ENCODE results near the gene SERAC1. TPM values are rescaled to one million over a fixed set of nuclear protein-coding genes. Genes with fewer than 3 reads are reported as not detected.

Gene SERAC1
- total RNA-seq, 2 experiments from 2014 or later: 1.4 to 2.5 TPM

- Mint-ChIP-seq H3K36me3 (ENCODE audit: low read depth) (peaks cover 41% of the 10 kb centered on the region), H3K4me1 (ENCODE audit: low read depth) (no peaks in the 10 kb centered on the region), H3K9me3 (no peaks in the 10 kb centered on the region), H3K4me3 (no peak overlapping the region), H3K27me3 (no peaks in the 10 kb centered on the region), H3K27ac (no peak overlapping the region)
- no peaks in the 10 kb centered on the region for H3K4me1 ChIP-seq (ENCODE audit: insufficient read depth, low read length)
- POLR2A ChIA-PET: no interaction called here
- no peak for DNase-seq
- H3K36me3 ChIP-seq (ENCODE audit: insufficient read depth, low read length): peaks cover 17% of the 10 kb centered on the region
- no peak overlapping the region for H3K27ac ChIP-seq (ENCODE audit: low read depth in 1 of 2, low read length in 2 of 2)
- no peaks in the 10 kb centered on the region for H3K9me3 ChIP-seq (ENCODE audit: control insufficient read depth in 1 of 2, insufficient read depth in 1 of 2, low read length in 2 of 2)
- ATAC-seq (ENCODE audit: poor library complexity): no peak
- no peak overlapping the region for H3K4me3 ChIP-seq (ENCODE audit: low read length)
- CTCF ChIA-PET: no interaction called here
- intact Hi-C loops (cut with DNase I, micrococcal nuclease): no loop called here
- no peak for TF ChIP-seq CTCF (IDR thresholded peaks at IDR 0.05)
- H3K27me3 ChIP-seq (ENCODE audit: control insufficient read depth in 1 of 2, insufficient read depth in 2 of 2, low read length in 2 of 2): no peaks in the 10 kb centered on the region
These were observed 23.7 kb upstream of the SERAC1 start for GRCh38 chr6:158191761-158192160.

DNA sequence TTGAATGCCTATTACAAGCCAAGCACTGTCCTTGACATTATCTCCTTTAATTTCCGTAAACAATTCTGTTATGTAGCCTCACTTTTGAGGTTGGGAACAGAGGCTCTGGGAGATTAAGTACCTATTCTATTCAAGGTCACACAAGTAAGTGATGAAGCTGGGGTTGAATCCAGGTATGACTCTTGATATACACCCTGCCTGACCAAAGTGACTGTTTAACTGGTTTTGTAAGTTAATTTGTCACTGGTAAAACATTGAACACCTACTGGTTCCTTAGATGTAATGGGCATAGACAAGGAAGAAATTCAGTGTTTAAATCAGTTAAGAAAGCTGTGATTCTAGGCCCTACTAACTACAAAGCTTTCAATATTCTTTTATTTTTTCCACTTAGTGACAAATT is 23.0 kb upstream of the SERAC1 start:
- H3K27ac Mint-ChIP-seq: no peak overlapping the region
- H3K36me3 Mint-ChIP-seq (ENCODE audit: low read depth): peaks cover 37% of the 10 kb centered on the region

GRCh38 chr6:158188591-158188990 is 20.5 kb upstream of the SERAC1 start:
- H3K27me3 ChIP-seq (ENCODE audit: control insufficient read depth in 1 of 2, insufficient read depth in 2 of 2, low read length in 2 of 2): no peaks in the 10 kb centered on the region
- no peak overlapping the region for H3K27ac ChIP-seq (ENCODE audit: low read depth in 1 of 2, low read length in 2 of 2)
- peaks cover 25% of the 10 kb centered on the region for H3K36me3 ChIP-seq (ENCODE audit: insufficient read depth, low read length)
- TF ChIP-seq CTCF (IDR thresholded peaks at IDR 0.05): no peak
- peaks cover 32% of the 10 kb centered on the region for H3K36me3 Mint-ChIP-seq (ENCODE audit: low read depth)
- no peaks in the 10 kb centered on the region for H3K9me3 Mint-ChIP-seq
- H3K27ac Mint-ChIP-seq: no peak overlapping the region
- DNase-seq (no peak), ATAC-seq (ENCODE audit: poor library complexity) (no peak)
- H3K27me3 Mint-ChIP-seq: no peaks in the 10 kb centered on the region
- H3K4me3 Mint-ChIP-seq: no peak overlapping the region
- intact Hi-C loops (cut with DNase I, micrococcal nuclease): no loop called here
- ChIA-PET CTCF (no interaction called here), POLR2A (no interaction called here)
- no peak overlapping the region for H3K4me3 ChIP-seq (ENCODE audit: low read length)
- peaks cover 11% of the 10 kb centered on the region for H3K4me1 Mint-ChIP-seq (ENCODE audit: low read depth)
- H3K9me3 ChIP-seq (ENCODE audit: control insufficient read depth in 1 of 2, insufficient read depth in 1 of 2, low read length in 2 of 2): peaks cover 0 to 2% of the 10 kb centered on the region in 2 experiments
- H3K4me1 ChIP-seq (ENCODE audit: insufficient read depth, low read length): peaks cover 3% of the 10 kb centered on the region

More for the DNA sequence above, 23.0 kb upstream of the SERAC1 start:
- H3K4me1 ChIP-seq (ENCODE audit: insufficient read depth, low read length): no peaks in the 10 kb centered on the region
- H3K27me3 ChIP-seq (ENCODE audit: control insufficient read depth in 1 of 2, insufficient read depth in 2 of 2, low read length in 2 of 2): no peaks in the 10 kb centered on the region
- ATAC-seq (ENCODE audit: poor library complexity) (no peak), DNase-seq (no peak)
- peaks cover 17% of the 10 kb centered on the region for H3K36me3 ChIP-seq (ENCODE audit: insufficient read depth, low read length)
- H3K27me3 Mint-ChIP-seq: no peaks in the 10 kb centered on the region
- H3K4me3 Mint-ChIP-seq: no peak overlapping the region
- POLR2A ChIA-PET: interaction anchor here (0.5 kb wide), 1 partner anchor 721 kb away, joined by 3 read pairs; no protein-coding TSS in a partner anchor
- no peaks in the 10 kb centered on the region for H3K9me3 Mint-ChIP-seq
- no peak overlapping the region for H3K4me3 ChIP-seq (ENCODE audit: low read length)
- CTCF ChIA-PET: no interaction called here
- no peaks in the 10 kb centered on the region for H3K4me1 Mint-ChIP-seq (ENCODE audit: low read depth)
- H3K9me3 ChIP-seq (ENCODE audit: control insufficient read depth in 1 of 2, insufficient read depth in 1 of 2, low read length in 2 of 2): no peaks in the 10 kb centered on the region
- intact Hi-C loops (cut with DNase I, micrococcal nuclease): no loop called here
- TF ChIP-seq CTCF (IDR thresholded peaks at IDR 0.05): no peak
- no peak overlapping the region for H3K27ac ChIP-seq (ENCODE audit: low read depth in 1 of 2, low read length in 2 of 2)

Data from CD4-positive, alpha-beta T cell (primary cell).